ENCODE results near the gene RAPGEF4.

DNA sequence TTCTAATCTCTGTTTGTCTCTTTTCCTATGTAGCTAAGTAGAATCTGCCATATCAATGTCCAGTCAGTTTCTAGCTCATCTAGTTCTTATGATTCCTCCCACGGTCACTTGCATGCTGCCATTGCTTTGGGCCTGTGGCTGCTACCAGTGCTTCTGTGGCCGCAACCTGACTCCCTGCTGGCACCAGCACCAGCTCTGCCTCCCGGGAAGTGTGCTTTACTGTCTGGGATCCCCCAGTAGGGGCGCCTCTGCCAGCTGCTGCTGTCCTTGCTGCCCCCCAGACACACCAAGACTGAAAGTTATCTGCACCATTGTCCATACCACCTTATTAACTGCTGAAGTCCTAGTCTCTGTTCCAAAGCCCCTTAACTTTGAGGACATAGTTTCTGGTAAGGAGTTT, 56.3 kb downstream of the RAPGEF4 start:
- TF ChIP-seq TBP (IDR thresholded peaks at IDR 0.05; ENCODE audit: low read depth, low read length) (no peak), POLR2A (IDR thresholded peaks at IDR 0.05; ENCODE audit: control extremely low read depth in 1 of 2, low read depth in 2 of 2, low read length in 2 of 2) (no peak), CTCF (IDR thresholded peaks at IDR 0.05; ENCODE audit: control extremely low read depth in 1 of 3, insufficient read depth in 1 of 3, low read depth in 1 of 3, low read length in 3 of 3) (peak; percentile 28 to 40 (median 37))

Data from H1 (cell line).